Testis (tissue), 2 donors: Measurements from ENCODE around the gene DRD1.

Experiments used
- CTCF ChIP-seq, 3 experiments: fragments of 450-650 bp in 2 of 3; fragments of 200-600 bp in 1 of 3; sonication (generic) in 1 of 3; IDR thresholded peaks; one replicate each; pipeline ENCODE4 v1.5.1; 2016 to 2019; ENCODE audit warnings: antibody characterized with exemption in 3 of 3, mild to moderate bottlenecking in 2 of 3, moderate library complexity in 1 of 3
- POLR2A ChIP-seq: fragments of 450-650 bp; IDR thresholded peaks from one replicate; pipeline ENCODE4 v1.6.1; 2017; ENCODE audit warnings: antibody characterized with exemption, mild to moderate bottlenecking, moderate library complexity

- no peak for TF ChIP-seq POLR2A
- TF ChIP-seq CTCF (IDR thresholded peaks at IDR 0.05), result no peak
Observed at GRCh38 chr5:175394601-175395000, 49.4 kb downstream of the DRD1 start.
